GM19467 (cell line): Measurements from ENCODE around the gene MPDZ.

Experiments
- ATAC-seq: cut with Tn5 transposase; IDR thresholded peaks from one replicate; pipeline ENCODE4 v1.9.1; 2021; ENCODE audit warnings: mild to moderate bottlenecking, moderate library complexity; ENCODE audit not compliant: unreplicated experiment

The MPDZ gene

DNA sequence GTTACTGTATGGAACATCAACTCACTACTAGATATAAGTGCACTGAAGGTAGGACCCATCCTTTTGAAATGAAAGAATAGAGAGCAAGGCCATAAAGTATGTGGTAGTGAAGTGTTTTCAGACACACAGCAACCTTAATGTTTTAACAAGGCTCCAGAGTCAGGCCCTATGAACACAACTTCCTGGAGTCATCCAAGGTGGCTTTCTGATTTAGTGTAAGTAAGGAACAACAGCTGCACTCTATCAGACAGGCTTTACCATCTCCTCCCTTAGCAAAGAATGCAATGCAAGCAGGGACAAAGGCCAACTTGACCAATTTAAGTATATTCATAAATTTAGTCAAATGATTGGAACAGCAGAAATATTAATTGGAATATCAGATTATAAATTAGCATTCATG lies 90.1 kb downstream of the MPDZ start:
- no peak for ATAC-seq

- ATAC-seq = no peak
These were observed 92.7 kb downstream of the MPDZ start for GRCh38 chr9:13186774-13187173.

DNA sequence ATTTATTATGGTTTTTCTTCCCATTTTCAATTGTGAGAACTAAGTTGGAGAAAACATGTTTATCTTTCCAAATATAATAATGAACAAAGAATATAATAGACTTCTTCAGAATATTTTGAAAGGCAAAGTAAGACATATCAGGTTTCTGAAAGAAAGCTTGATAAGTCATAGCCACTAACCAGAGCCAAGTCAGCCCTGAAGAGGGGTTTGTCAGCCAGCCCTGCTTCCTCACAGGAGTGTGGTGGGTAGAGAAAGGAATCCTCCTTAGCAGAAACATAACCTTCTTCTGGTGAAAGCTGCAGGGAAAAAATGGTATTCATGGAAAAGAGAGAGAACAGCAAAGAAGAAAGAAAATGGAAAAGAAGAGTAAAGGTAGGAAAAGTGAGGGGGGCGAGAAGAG lies 93.4 kb downstream of the MPDZ start:
- no peak for ATAC-seq

DNA sequence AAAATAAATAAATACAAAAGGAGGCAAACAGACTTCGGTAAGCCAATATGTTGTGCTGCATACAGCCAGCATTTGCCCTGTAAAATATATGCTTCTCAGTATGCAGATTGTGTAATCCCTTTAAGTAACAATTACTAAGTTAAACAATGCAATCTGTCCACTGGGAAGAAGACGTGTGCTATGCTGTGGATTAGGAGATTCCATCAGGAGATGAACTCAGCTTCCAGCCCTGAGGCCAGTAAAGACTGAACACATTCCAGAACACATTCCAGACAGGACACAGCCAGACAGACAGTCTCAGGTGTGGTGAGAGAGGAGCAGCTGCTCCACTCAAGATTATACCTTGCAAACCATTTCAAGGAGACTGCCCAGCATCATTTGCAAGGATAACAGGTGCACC lies 97.8 kb downstream of the MPDZ start:
- no peak for ATAC-seq

GRCh38 chr9:13179257-13179656 lies 100.2 kb downstream of the MPDZ start:
- no peak for ATAC-seq

DNA sequence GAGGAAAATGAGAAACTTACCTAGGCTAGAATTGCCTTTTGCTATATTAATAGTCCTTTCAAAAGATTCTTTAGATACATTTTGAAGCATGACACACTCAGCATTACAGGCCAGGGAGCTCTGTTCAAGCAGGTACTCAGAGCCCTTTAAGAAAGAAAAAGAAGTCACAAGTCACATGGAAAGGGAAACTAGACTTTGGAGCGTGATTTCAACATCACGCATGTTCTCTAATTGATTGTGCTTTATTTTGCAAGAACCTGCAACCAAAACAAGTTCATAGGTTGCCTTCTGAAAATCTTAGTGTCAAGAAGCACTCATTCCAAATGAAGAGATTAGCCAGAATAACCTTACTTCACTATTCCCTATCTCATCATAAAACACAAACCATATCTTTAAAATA lies 103.8 kb downstream of the MPDZ start:
- no peak for ATAC-seq

GRCh38 chr9:13174906-13175639 lies 104.4 kb downstream of the MPDZ start:
- no peak for ATAC-seq

GRCh38 chr9:13173553-13173952 lies 105.9 kb downstream of the MPDZ start:
- no peak for ATAC-seq

DNA sequence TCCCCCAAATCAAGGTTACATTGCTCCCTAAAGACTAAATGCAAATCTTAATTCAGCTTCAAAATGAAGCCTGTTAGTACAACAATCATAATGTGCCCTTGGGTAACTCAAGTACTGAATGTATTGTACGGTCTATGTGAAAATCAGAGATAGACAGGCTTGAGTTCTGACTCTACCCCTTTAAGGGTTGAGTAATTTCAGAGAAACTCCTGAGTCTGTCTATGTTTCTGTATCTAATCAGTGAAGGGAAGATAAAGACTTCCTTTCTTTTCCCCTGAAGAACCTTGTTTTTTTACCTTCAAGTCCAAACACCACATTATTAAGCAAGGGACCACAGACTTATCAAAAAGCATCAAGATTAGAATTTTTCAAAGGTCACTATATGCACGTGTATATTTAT lies 108.2 kb downstream of the MPDZ start:
- no peak for ATAC-seq

GRCh38 chr9:13166996-13167395 lies 112.5 kb downstream of the MPDZ start:
- ATAC-seq = no peak

DNA sequence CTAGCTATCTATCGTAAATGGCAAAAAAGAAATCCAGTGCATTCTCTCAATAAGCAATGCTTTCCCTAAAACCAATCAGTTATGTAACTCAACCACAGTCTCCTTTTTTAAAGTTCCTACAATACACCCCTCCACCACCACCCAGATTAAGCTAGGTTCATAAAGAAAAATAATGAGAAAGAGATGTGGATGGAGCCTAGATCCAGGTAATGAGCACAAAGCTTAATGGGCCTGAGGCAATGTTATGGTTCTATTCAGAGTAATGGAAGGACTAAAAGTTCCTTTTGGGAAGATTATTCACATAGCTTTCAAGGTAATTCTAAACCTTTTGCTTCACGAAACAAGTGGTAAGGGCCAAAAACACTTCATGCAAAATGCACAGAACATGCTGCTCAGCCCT lies 113.5 kb downstream of the MPDZ start:
- ATAC-seq = no peak

DNA sequence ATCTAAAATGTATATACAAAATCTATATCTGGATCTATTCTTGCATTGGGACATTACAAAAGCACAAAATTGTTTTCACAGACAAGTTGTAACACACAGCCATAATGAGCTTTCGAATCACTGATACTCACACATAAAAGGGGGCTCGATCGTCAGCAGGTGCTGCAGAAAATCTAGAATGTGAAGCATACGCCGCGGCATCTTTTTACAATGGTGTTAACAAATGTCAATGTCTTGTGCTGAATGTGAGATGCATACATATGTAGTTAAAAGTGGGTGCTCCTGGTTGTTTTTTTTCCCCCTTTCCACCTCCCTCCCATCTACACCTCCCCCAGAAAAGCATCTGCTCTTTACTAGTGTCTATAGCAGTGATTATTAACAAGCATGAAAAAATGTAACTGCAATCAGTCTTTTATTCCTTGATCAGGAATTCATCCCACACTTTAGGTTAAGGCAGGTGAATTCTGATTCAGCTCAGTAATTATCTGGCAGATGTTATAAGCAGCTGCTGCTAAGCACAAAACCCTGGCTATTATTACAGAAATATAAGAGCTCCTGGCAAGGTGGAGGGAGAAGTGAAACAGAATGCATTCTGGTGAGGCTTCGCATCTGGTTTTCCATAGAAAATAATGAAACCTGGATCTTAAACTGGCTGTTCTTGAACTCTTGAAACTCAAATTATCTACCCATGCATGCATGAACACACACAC lies 114.1 kb downstream of the MPDZ start:
- ATAC-seq = no peak

DNA sequence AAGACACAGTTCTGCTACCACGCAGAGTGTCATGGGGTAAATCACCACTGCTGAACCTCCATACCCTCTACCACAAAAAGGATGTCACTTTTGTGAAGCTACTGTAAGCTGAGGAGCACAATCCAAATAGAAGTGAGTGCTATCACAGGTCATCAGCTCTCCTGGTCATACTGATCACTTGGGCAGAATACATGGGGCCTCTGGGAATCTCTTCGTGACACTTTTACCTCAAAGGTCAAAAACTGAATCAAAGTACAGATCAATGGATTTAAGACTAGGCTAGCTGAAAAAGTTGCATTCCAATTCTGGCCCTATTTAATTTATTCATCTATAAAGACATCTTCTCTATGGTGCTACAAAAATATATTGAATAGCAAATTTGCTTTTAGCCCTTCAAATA lies 115.5 kb downstream of the MPDZ start:
- no peak for ATAC-seq

DNA sequence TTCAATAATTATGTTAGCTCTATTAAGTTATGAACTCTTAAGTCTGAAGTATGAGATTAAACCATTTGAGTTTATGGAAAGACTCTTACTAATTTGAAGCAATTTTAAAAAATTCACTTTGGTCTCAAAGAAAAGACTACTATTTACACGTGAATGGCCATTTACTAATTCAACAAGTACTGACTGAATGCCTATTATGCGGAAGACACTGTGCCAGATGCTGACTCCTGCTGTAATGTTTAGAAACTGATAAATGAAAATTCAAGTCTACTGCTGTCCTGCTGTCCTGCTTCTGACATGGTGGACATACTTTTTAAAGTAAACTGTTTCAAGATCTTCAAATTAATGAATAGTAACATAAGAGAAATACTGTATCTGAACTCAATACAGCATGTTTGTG lies 116.2 kb downstream of the MPDZ start:
- no peak for ATAC-seq

DNA sequence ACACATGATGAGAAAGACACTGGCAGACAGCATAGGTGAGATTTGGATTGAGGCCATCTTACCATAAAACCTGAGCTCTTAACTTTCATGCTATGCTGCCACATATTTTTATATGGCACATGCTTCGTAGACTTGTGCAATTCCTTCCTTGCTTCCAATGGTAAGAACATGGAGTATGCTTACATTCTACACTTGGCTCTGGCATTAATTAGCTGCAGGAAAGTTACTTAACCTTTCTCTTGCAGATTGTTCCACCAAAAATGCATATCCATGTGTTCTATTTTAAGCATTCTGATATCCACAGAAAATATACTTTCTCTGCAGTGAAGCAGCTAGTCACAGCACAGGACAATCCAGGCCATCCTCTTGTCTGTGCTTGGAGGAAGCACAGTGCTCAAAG lies 119.4 kb downstream of the MPDZ start:
- ATAC-seq = no peak

DNA sequence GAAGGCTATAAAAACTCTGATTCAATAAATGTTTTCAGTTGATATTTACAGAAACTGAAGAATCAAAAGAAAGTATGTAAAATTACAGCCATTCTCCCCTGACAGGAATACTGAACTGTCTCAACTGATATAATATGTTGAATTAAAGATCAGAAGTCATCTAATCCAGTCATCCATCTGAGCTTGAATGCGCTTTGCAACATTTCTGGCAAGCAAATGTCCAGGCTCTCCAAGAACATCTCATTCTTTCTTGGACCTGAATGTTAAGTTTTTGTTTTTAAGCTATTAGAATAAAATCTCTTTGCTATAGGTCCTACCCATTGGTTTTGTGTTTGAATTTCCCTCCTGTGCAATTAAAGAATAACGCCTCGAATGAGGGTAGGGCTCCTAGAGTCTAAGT lies 120.5 kb downstream of the MPDZ start:
- no peak for ATAC-seq

DNA sequence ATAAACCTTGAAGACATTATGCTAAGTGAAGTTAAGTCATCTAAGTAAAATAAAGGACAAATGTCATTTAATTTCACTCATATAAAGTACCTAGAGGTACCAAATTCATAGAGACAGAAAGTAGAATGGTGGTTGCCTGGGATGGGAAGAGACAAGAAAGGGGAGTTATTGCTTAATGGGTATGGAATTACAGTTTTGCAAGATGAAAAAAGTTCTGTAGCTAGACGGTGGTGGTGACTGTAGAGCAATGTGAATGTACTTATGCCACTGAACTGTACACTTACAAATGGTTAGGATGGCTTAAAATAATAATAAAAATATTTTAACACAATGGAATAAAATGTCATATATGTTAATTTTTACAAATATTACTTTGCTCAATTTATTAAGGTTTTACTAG lies 128.0 kb downstream of the MPDZ start:
- ATAC-seq = no peak

DNA sequence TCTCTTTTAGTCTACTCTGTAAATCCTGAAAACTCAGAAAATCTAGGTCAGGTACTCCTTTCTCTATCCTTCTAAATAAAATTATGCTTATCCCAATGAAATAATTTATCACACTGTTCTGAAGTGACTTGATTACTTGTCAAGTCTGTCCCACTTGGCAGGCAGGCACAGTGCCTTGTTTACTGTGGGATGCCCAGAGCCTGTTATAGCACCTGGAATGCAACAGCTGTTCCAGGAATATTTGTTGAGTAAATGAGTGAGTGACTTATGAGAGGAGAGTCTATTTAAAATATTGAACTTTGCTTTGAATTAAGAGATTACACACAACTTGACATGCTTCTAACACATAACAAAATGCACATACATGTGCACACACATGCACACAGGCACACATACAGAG lies 130.0 kb downstream of the MPDZ start:
- ATAC-seq = no peak

GRCh38 chr9:13146840-13147239 lies 132.7 kb downstream of the MPDZ start:
- no peak for ATAC-seq

DNA sequence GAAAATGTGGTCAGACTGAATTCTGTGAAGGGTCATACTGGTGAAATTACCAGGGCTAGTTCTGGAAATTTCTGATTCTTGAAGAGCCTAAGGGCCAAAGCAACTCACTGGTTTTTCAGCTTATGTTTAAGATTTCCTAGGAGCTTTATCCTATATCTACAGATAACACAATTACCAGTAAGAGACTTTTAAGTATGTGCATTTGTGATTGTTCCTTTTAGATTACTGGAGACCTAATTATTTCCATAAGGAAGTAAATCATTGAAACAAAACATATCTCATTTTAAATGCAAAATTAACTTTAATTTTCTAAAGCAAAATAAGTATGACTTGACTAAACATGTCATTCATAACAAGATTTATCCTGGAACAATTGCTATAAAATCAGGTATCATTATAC lies 134.2 kb downstream of the MPDZ start:
- ATAC-seq = no peak

- ATAC-seq = no peak
These were observed 135.2 kb downstream of the MPDZ start for GRCh38 chr9:13144166-13144775.

- ATAC-seq = no peak
These were observed 136.2 kb downstream of the MPDZ start for GRCh38 chr9:13143281-13143680.
